Measurements from ENCODE around the gene SCN9A. TPM values are rescaled to one million over a fixed set of nuclear protein-coding genes. Genes with fewer than 3 reads are reported as not detected.

The SCN9A gene
- total RNA-seq, 1 experiment from 2014 or later: 1.3 TPM

GRCh38 chr2:166202778-166203177, 173.0 kb downstream of the SCN9A start:
- TF ChIP-seq, protein P1, sequence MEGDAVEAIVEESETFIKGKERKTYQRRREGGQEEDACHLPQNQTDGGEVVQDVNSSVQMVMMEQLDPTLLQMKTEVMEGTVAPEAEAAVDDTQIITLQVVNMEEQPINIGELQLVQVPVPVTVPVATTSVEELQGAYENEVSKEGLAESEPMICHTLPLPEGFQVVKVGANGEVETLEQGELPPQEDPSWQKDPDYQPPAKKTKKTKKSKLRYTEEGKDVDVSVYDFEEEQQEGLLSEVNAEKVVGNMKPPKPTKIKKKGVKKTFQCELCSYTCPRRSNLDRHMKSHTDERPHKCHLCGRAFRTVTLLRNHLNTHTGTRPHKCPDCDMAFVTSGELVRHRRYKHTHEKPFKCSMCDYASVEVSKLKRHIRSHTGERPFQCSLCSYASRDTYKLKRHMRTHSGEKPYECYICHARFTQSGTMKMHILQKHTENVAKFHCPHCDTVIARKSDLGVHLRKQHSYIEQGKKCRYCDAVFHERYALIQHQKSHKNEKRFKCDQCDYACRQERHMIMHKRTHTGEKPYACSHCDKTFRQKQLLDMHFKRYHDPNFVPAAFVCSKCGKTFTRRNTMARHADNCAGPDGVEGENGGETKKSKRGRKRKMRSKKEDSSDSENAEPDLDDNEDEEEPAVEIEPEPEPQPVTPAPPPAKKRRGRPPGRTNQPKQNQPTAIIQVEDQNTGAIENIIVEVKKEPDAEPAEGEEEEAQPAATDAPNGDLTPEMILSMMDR (conservative IDR thresholded peaks at IDR 0.05): no peak
- no peaks in the 10 kb centered on the region for H3K79me2 ChIP-seq (ENCODE audit: insufficient read depth, low read length)

More at GRCh38 chr2:166202778-166203177, 173.0 kb downstream of the SCN9A start:
- H3K4me1 ChIP-seq (ENCODE audit: insufficient read depth, low read length): no peaks in the 10 kb centered on the region
- H3K18ac ChIP-seq (ENCODE audit: insufficient read length, low read depth, low read length): no peak overlapping the region
- no peak overlapping the region for H3T11ph ChIP-seq (ENCODE audit: low read length)
- H3K36me3 Mint-ChIP-seq (ENCODE audit: insufficient read depth in 1 of 3, low read depth in 3 of 3): peaks cover 0 to 5% (median 4%) of the 10 kb centered on the region in 3 experiments; a peak in 5 of 7 replicates
- H3K9ac ChIP-seq (ENCODE audit: extremely low read depth, insufficient read length, low read length): no peak overlapping the region
- H2BK20ac ChIP-seq (ENCODE audit: low read depth, low read length, poor library complexity, severe bottlenecking): no peak overlapping the region
- no peak overlapping the region for H2BK15ac ChIP-seq (ENCODE audit: low read depth, low read length)
- no peaks in the 10 kb centered on the region for H3K27me3 ChIP-seq (ENCODE audit: insufficient read depth, low read length)
- no peak overlapping the region for H3K4me2 ChIP-seq (ENCODE audit: insufficient read depth, insufficient read length, low read length)
- no peaks in the 10 kb centered on the region for H3K23me2 ChIP-seq (ENCODE audit: insufficient read length, low read depth, low read length, poor library complexity, severe bottlenecking)
- H4K5ac ChIP-seq (ENCODE audit: insufficient read length, low read depth, low read length): no peak overlapping the region
- H3K27ac ChIP-seq (ENCODE audit: insufficient read length, low read depth, low read length): no peak overlapping the region
- DNase-seq: no peak
- no peaks in the 10 kb centered on the region for H3K79me1 ChIP-seq (ENCODE audit: insufficient read depth, low read depth, low read length, poor library complexity, severe bottlenecking)
- no peaks in the 10 kb centered on the region for H3K27me3 Mint-ChIP-seq (ENCODE audit: low read depth)
- H2BK120ac ChIP-seq (ENCODE audit: low read depth, low read length, poor library complexity, severe bottlenecking): no peak overlapping the region
- no peak overlapping the region for H3K14ac ChIP-seq (ENCODE audit: insufficient read depth, low read length)
- no peaks in the 10 kb centered on the region for H3K9me3 ChIP-seq (ENCODE audit: control insufficient read depth, low read depth, low read length)
- H3K4ac ChIP-seq (ENCODE audit: low read depth, low read length): no peak overlapping the region
- H2AFZ ChIP-seq (ENCODE audit: low read length): no peak overlapping the region
- H3K4me3 Mint-ChIP-seq: no peak overlapping the region
- no peaks in the 10 kb centered on the region for H4K20me1 ChIP-seq (ENCODE audit: control insufficient read depth, insufficient read depth, insufficient read length)
- H3K4me1 Mint-ChIP-seq: no peaks in the 10 kb centered on the region
- H3K9me3 Mint-ChIP-seq: peaks cover 9 to 10% of the 10 kb centered on the region in 2 experiments; a peak in 4 of 5 replicates
- H2BK5ac ChIP-seq (ENCODE audit: insufficient read length, low read length): no peak overlapping the region
- H2AK5ac ChIP-seq (ENCODE audit: insufficient read length, low read length): no peak overlapping the region
- H3K56ac ChIP-seq (ENCODE audit: insufficient read length, low read depth, low read length): no peak overlapping the region
- H2BK12ac ChIP-seq (ENCODE audit: insufficient read length, low read depth, low read length): no peak overlapping the region
- H3K27ac Mint-ChIP-seq: no peak overlapping the region
- no peak overlapping the region for H4K91ac ChIP-seq (ENCODE audit: insufficient read length, low read depth, low read length)
- no peak overlapping the region for H4K8ac ChIP-seq (replicated peaks; ENCODE audit: insufficient read length, low read depth, low read length)
- no peak overlapping the region for H3K23ac ChIP-seq (ENCODE audit: insufficient read length, low read depth, low read length)

Measured in H9 (cell line).